AG10803 (cell line): ENCODE data around the gene PEX14.
"Not testable (repeated sequence)": the region's sequence is repeated elsewhere in the genome, so short reads cannot be mapped to it uniquely, and the experiment has no call there.

ENCODE experiments used
- DNase-seq: peaks from one replicate; pipeline ENCODE4 v3.0.0; 2010; ENCODE audit warnings: low read depth
- H3K4me3 ChIP-seq: 2 replicates; pipeline ENCODE4 v1.5.1; 2011; ENCODE audit warnings: mild to moderate bottlenecking, low read length, control low read depth
- CTCF ChIP-seq: conservative IDR thresholded peaks from 2 replicates; pipeline ENCODE4 v1.5.1; 2011; ENCODE audit warnings: mild to moderate bottlenecking, low read length, control low read depth, inconsistent platforms

Gene PEX14

GRCh38 chr1:10474613-10475507, at the start of gene PEX14:
PEX14 (plus strand) TSS chr1:10474950; CDS start chr1:10474967, 17 bp downstream.
- no peak for TF ChIP-seq CTCF
- peak; percentile 80 for DNase-seq
- peak within 1 kb of the TSS; percentile 90 for H3K4me3 ChIP-seq

DNA sequence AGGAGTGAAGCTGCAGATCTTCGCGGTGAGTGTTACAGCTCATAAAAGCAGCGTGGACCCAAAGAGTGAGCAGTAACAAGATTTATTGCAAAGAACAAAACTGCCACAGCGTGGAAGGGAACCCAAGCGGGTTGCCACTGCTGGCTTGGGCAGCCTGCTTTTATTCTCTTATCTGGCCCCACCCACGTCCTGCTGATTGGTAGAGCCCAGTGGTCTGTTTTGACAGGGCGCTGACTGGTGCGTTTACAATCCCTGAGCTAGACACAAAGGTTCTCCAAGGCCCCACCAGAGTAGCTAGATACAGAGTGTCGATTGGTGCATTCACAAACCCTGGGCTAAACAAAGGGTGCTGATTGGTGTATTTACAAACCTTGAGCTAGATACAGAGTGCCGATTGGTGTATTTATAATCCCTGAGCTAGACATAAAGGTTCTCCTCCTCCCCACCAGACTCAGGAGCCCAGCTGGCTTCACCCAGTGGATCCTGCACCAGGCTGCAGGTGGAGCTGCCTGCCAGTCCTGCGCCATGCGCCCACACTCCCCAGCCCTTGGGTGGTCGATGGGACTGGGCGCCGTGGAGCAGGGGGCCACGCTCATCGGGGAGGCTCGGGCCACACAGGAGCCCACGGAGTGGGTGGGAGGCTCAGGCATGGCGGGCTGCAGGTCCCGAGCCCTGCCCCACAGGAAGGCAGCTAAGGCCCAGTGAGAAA, 48.8 kb upstream of the PEX14 start:
- not testable (repeated sequence) for H3K4me3 ChIP-seq, DNase-seq

DNA sequence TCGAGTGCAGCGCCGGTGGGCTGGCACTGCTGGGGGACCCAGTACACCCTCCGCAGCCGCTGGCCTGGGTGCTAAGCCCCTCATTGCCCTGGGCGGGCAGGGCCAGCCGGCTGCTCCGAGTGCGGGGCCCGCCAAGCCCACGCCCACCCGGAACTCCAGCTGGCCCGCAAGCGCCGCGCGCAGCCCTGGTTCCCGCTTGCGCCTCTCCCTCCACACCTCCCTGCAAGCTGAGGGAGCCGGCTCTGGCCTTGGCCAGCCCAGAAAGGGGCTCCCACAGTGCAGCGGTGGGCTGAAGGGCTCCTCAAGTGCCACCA, 48.3 kb upstream of the PEX14 start:
- H3K4me3 ChIP-seq, DNase-seq: not testable (repeated sequence)

- no peak for TF ChIP-seq CTCF
- no peak overlapping the region for H3K4me3 ChIP-seq
- DNase-seq: no peak
Measured at GRCh38 chr1:10428984-10429383, 45.8 kb upstream of the PEX14 start.

DNA sequence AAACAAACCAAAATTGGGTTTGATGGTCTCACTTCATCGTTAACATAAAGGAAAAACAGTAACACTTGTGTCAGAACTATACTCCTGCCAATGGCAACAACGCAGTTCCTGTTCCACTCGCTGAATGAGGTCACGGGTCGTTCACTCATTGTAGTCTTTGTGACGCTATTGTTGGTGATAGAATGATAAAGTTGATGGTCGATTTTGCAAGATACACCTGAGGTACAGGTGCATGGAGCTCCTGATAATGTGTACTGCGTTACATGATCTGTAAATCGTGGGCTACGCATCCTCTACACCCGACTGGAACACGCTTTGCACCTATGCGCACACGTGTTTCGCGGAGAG, 44.9 kb upstream of the PEX14 start:
- peak overlapping the region; percentile 62 for H3K4me3 ChIP-seq

DNA sequence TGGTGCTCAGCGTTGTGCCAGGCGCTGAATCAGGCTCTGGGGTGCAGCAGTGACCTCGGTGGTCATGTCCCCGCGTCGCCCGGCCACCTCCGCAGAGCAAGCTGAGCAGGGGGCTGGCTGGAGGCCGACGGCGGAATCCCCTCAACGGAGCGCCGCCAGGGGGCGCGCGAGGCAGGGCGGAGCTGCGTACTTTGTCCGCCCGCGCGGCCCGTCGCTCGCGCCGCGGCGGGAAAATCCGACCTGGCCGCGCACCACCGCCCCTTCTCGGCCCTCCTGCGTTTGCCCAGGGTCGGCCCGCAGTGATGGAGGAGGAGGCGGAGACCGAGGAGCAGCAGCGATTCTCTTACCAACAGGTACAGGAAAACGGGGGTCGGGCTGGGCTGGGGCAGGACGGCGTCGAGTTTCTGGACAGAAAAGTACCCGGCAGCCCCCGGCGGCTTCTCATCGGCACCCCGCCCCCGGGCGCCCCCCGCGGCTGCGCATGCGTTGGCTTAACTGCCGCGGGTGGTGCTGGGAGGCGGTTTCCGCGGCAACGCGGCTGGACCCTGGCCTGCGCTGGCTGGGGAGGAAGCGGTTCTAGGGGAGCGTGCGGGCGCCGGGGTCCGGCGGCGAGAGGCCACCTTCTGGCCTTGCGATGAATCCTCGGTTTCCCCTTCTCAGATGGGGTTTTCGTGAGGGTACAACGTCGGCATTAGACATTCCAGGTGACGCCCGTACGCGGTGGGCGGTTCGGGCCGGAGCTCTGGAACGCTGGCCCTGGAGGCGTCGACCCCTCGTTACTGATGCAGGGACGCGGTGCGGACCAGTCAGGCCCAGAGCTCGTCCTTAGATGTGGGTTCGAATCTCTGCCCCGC, 44.3 kb upstream of the PEX14 start, which contains the start of gene CENPS:
TSS of gene CENPS (plus strand) at position 218 of the 854 bp plus-strand sequence. CDS start at position 303, 85 bp downstream.
- peak within 1 kb of the TSS; percentile 92 for H3K4me3 ChIP-seq
- peak; percentile 62 for TF ChIP-seq CTCF
- DNase-seq: peak; percentile 77

More for the DNA sequence above, 44.9 kb upstream of the PEX14 start:
- DNase-seq: no peak
- no peak for TF ChIP-seq CTCF

GRCh38 chr1:10431070-10431730, 43.5 kb upstream of the PEX14 start:
- TF ChIP-seq CTCF: no peak
- H3K4me3 ChIP-seq: peak overlapping the region; percentile 92
- DNase-seq: peak; percentile 29
